AG10803 (cell line): ENCODE data around the gene RASL10B.

Experiments
- DNase-seq: peaks from one replicate; pipeline ENCODE4 v3.0.0; 2010; ENCODE audit warnings: low read depth
- H3K4me3 ChIP-seq: 2 replicates; pipeline ENCODE4 v1.5.1; 2011; ENCODE audit warnings: mild to moderate bottlenecking, low read length, control low read depth
- CTCF ChIP-seq: conservative IDR thresholded peaks from 2 replicates; pipeline ENCODE4 v1.5.1; 2011; ENCODE audit warnings: mild to moderate bottlenecking, low read length, control low read depth, inconsistent platforms

RASL10B gene

GRCh38 chr17:35757243-35757642, 25.8 kb downstream of the RASL10B start:
- TF ChIP-seq CTCF: no peak
- no peak for DNase-seq

GRCh38 chr17:35760587-35760986, 29.1 kb downstream of the RASL10B start, which contains the start of gene C17orf50:
Gene C17orf50 (plus strand): TSS chr17:35760887. CDS start chr17:35760942, 55 bp downstream.
- TF ChIP-seq CTCF: no peak
- no peak within 1 kb of the TSS for H3K4me3 ChIP-seq
- no peak for DNase-seq

More at GRCh38 chr17:35757243-35757642, 25.8 kb downstream of the RASL10B start:
- no peak overlapping the region for H3K4me3 ChIP-seq

- no peak for DNase-seq
- H3K4me3 ChIP-seq: no peak overlapping the region
- TF ChIP-seq CTCF: no peak
Observed at GRCh38 chr17:35761601-35762000, 30.2 kb downstream of the RASL10B start.

GRCh38 chr17:35763767-35764122, 32.3 kb downstream of the RASL10B start:
- DNase-seq: no peak
- peak overlapping the region; percentile 43 for H3K4me3 ChIP-seq
- no peak for TF ChIP-seq CTCF

GRCh38 chr17:35764123-35764991, 32.9 kb downstream of the RASL10B start:
- DNase-seq: peak; percentile 65
- TF ChIP-seq CTCF: peak; percentile 76
- peak overlapping the region; percentile 43 for H3K4me3 ChIP-seq

- peak; percentile 16 for DNase-seq
- no peak overlapping the region for H3K4me3 ChIP-seq
- TF ChIP-seq CTCF: no peak
Observed at GRCh38 chr17:35765086-35765710, 33.8 kb downstream of the RASL10B start.
